CD14-positive monocyte (primary cell): ENCODE data around the gene DPP10. TPM values are rescaled to one million over a fixed set of nuclear protein-coding genes. Genes with fewer than 3 reads are reported as not detected.

Experiments used
- DNase-seq, 3 donors: peaks; one replicate each; pipeline ENCODE4 v3.0.0-alpha.2; 2011 to 2022
- H2AFZ ChIP-seq: 2 replicates; pipeline ENCODE4 v1.6.0; 2012; ENCODE audit warnings: mild to moderate bottlenecking, low read depth, low read length, inconsistent platforms; ENCODE audit not compliant: insufficient read depth, poor library complexity, severe bottlenecking
- H3K27ac ChIP-seq, 2 donors: 1 replicate in 1 of 2; 2 replicates in 1 of 2; pipeline ENCODE4 v1.5.1; 2012 to 2013; ENCODE audit warnings: low read length in 2 of 2, control low read depth in 1 of 2, inconsistent platforms in 1 of 2, low read depth in 1 of 2, mild to moderate bottlenecking in 1 of 2
- H3K27me3 ChIP-seq, 2 donors: one replicate each; pipeline versions ENCODE4 v1.6.0 to v1.6.1; 2011 to 2013; ENCODE audit warnings: low read length in 2 of 2; ENCODE audit not compliant: control insufficient read depth in 2 of 2, insufficient read depth in 2 of 2
- H3K36me3 ChIP-seq, 2 donors: replicated peaks in 1 of 2; 1 replicate in 1 of 2; 2 replicates in 1 of 2; pipeline versions ENCODE4 v1.5.1 to v1.6.1; 2012 to 2013; ENCODE audit warnings: low read length in 2 of 2, control low read depth in 1 of 2, inconsistent platforms in 1 of 2, mild to moderate bottlenecking in 1 of 2; ENCODE audit not compliant: insufficient read depth in 2 of 2, control insufficient read depth in 1 of 2
- H3K4me1 ChIP-seq, 2 donors: 1 replicate in 1 of 2; 2 replicates in 1 of 2; pipeline versions ENCODE4 v1.5.1 to v1.6.1; 2012 to 2013; ENCODE audit warnings: low read length in 2 of 2, control low read depth in 1 of 2, inconsistent platforms in 1 of 2, mild to moderate bottlenecking in 1 of 2, moderate library complexity in 1 of 2; ENCODE audit not compliant: insufficient read depth in 2 of 2, control insufficient read depth in 1 of 2
- H3K4me2 ChIP-seq: replicated peaks from 2 replicates; pipeline ENCODE3; 2012; ENCODE audit warnings: low read length, moderate library complexity, mild to moderate bottlenecking; ENCODE audit not compliant: poor library complexity, severe bottlenecking; ENCODE audit errors: extremely low read depth
- H3K4me3 ChIP-seq, 3 experiments: fragments of 200-600 bp in 1 of 3; sonication (generic) in 1 of 3; replicated peaks in 1 of 3; 1 replicate in 2 of 3; 2 replicates in 1 of 3; pipeline ENCODE4 v1.5.1; 2011 to 2013; ENCODE audit warnings: low read length in 3 of 3, mild to moderate bottlenecking in 3 of 3, control low read depth in 2 of 3, low read depth in 2 of 3, inconsistent platforms in 1 of 3, moderate library complexity in 1 of 3
- H3K79me2 ChIP-seq: 2 replicates; pipeline ENCODE4 v1.6.0; 2012; ENCODE audit warnings: mild to moderate bottlenecking, control low read depth, inconsistent platforms, low read length, moderate library complexity; ENCODE audit not compliant: insufficient read depth
- H3K9ac ChIP-seq: 2 replicates; pipeline ENCODE4 v1.6.0; 2017; ENCODE audit warnings: low read length, mild to moderate bottlenecking; ENCODE audit not compliant: insufficient read depth, poor library complexity, severe bottlenecking
- H3K9me3 ChIP-seq, 2 donors: replicated peaks in 1 of 2; 1 replicate in 1 of 2; 2 replicates in 1 of 2; pipeline versions ENCODE4 v1.5.1 to v1.6.1; 2012 to 2013; ENCODE audit warnings: low read length in 2 of 2, control low read depth in 1 of 2; ENCODE audit not compliant: control insufficient read depth in 1 of 2, insufficient read depth in 1 of 2
- H4K20me1 ChIP-seq: 2 replicates; pipeline ENCODE4 v1.6.0; 2012; ENCODE audit warnings: mild to moderate bottlenecking, low read length, control low read depth, moderate library complexity; ENCODE audit not compliant: insufficient read depth
- H3K27ac Mint-ChIP-seq, 7 donors: one replicate each; pipeline ENCODE4 v1.8.0; 2020; ENCODE audit warnings: mild to moderate bottlenecking in 7 of 7, mixed read lengths in 7 of 7, moderate library complexity in 6 of 7, inconsistent platforms in 2 of 7
- H3K27me3 Mint-ChIP-seq, 3 donors: one replicate each; pipeline ENCODE4 v1.8.0; 2021 to 2022; ENCODE audit warnings: low read depth in 3 of 3, mild to moderate bottlenecking in 3 of 3, mixed read lengths in 3 of 3, moderate library complexity in 3 of 3, inconsistent platforms in 1 of 3
- H3K36me3 Mint-ChIP-seq, 2 donors: one replicate each; pipeline ENCODE4 v1.8.0; 2020; ENCODE audit warnings: mixed read lengths in 2 of 2, inconsistent platforms in 1 of 2, mild to moderate bottlenecking in 1 of 2
- H3K4me1 Mint-ChIP-seq: one replicate; pipeline ENCODE4 v1.8.0; 2020; ENCODE audit warnings: mild to moderate bottlenecking, mixed read lengths
- H3K4me3 Mint-ChIP-seq, 2 donors: one replicate each; pipeline ENCODE4 v1.8.0; 2020; ENCODE audit warnings: mild to moderate bottlenecking in 2 of 2, mixed read lengths in 2 of 2, moderate library complexity in 1 of 2
- H3K9me3 Mint-ChIP-seq, 7 donors: one replicate each; pipeline ENCODE4 v1.8.0; 2020 to 2022; ENCODE audit warnings: mixed read lengths in 7 of 7, mild to moderate bottlenecking in 6 of 7, moderate library complexity in 6 of 7, inconsistent platforms in 2 of 7
- CTCF ChIP-seq: fragments of 200-600 bp; IDR thresholded peaks from one replicate; pipeline ENCODE4 v1.8.0; 2022; ENCODE audit warnings: antibody characterized with exemption, mild to moderate bottlenecking
- WGBS: methylation state at CpG from one replicate; pipeline ENCODE4 v1.1.5; 2013; ENCODE audit warnings: missing lambda C conversion rate; ENCODE audit not compliant: insufficient coverage; 5-methylcytosine and 5-hydroxymethylcytosine counted together
- intact Hi-C, 2 donors: fragments of 100-400 bp; cut with micrococcal nuclease; formaldehyde crosslinking; loops; one replicate each; pipeline versions ENCODE4 v1.15.0 to v1.15.1; 2023
- polyA plus RNA-seq, 3 donors: library from polyadenylated mRNA; depleted of rRNA in 1 of 3; unstranded in 2 of 3; stranded (reverse) in 1 of 3; fragments of 300-500 nt in 2 of 3; fragments of >200 nt in 1 of 3; fragmentation: Illumina TruSeq in 2 of 3; gene quantifications; 1 replicate in 2 of 3; 2 replicates in 1 of 3; pipeline ENCODE4 v1.2.3, GENCODE V29; 2012 to 2021

DPP10 gene
- polyA plus RNA-seq, 3 donors: not detected

- TF ChIP-seq CTCF: no peak
- peaks cover 0 to 3% of the 10 kb centered on the region in 2 donors for H3K9me3 ChIP-seq
- no CpG with 5 or more reads among the region's 1 CpG for WGBS
- DNase-seq: no peak
- Mint-ChIP-seq H3K27me3 (no peaks in the 10 kb centered on the region), H3K4me3 (no peak overlapping the region), H3K27ac (no peak overlapping the region), H3K4me1 (no peaks in the 10 kb centered on the region), H3K9me3 (peaks cover 0 to 8% (median 4%) of the 10 kb centered on the region in 7 donors), H3K36me3 (no peaks in the 10 kb centered on the region)
- intact Hi-C loops: no loop called here
- H3K36me3 ChIP-seq: no peaks in the 10 kb centered on the region
- no peak overlapping the region for H3K4me3 ChIP-seq
- no peak overlapping the region for H3K27ac ChIP-seq
- no peaks in the 10 kb centered on the region for H4K20me1 ChIP-seq
- no peaks in the 10 kb centered on the region for H3K79me2 ChIP-seq
- no peak overlapping the region for H2AFZ ChIP-seq
- H3K9ac ChIP-seq: no peak overlapping the region
- H3K27me3 ChIP-seq: no peaks in the 10 kb centered on the region
- H3K4me1 ChIP-seq: no peaks in the 10 kb centered on the region
- no peak overlapping the region for H3K4me2 ChIP-seq
Measured at GRCh38 chr2:114456566-114456965, 14.1 kb downstream of the DPP10 start.

GRCh38 chr2:114457956-114458355 lies 15.5 kb downstream of the DPP10 start:
- no peaks in the 10 kb centered on the region for H4K20me1 ChIP-seq
- H3K27me3 ChIP-seq: no peaks in the 10 kb centered on the region
- Mint-ChIP-seq H3K27ac (no peak overlapping the region), H3K4me3 (no peak overlapping the region), H3K36me3 (no peaks in the 10 kb centered on the region), H3K27me3 (no peaks in the 10 kb centered on the region), H3K9me3 (peaks cover 0 to 10% (median 4%) of the 10 kb centered on the region in 7 donors), H3K4me1 (no peaks in the 10 kb centered on the region)
- DNase-seq: no peak
- no peak overlapping the region for H3K9ac ChIP-seq
- no peak for TF ChIP-seq CTCF
- H3K4me1 ChIP-seq: no peaks in the 10 kb centered on the region
- no peaks in the 10 kb centered on the region for H3K79me2 ChIP-seq
- no peak overlapping the region for H3K4me3 ChIP-seq
- no peak overlapping the region for H2AFZ ChIP-seq
- 100% methylated on average over 1 of the region's 2 CpGs for WGBS
- H3K4me2 ChIP-seq: no peak overlapping the region
- H3K36me3 ChIP-seq: no peaks in the 10 kb centered on the region
- H3K27ac ChIP-seq: no peak overlapping the region
- H3K9me3 ChIP-seq: peaks cover 0 to 3% of the 10 kb centered on the region in 2 donors
- intact Hi-C loops: no loop called here
